ENCODE results near the gene SNRNP35.
"Not testable (repeated sequence)": the region's sequence is repeated elsewhere in the genome, so short reads cannot be mapped to it uniquely, and the experiment has no call there.

Gene SNRNP35

GRCh38 chr12:123457980-123458779, at the start of gene SNRNP35:
TSS of gene SNRNP35 (plus strand) at chr12:123458139. CDS start at chr12:123465541, 7,402 bp downstream.
- DNase-seq (ENCODE audit: low read depth in 2 of 3, low spot score in 1 of 3) = peak; percentile 58 to 73 (median 71)

GRCh38 chr12:123408619-123409018, 49.3 kb upstream of the SNRNP35 start:
- not testable (repeated sequence) for DNase-seq (ENCODE audit: low read depth in 2 of 3, low spot score in 1 of 3)

GRCh38 chr12:123409284-123410040, 48.5 kb upstream of the SNRNP35 start:
- DNase-seq (ENCODE audit: low read depth in 2 of 3, low spot score in 1 of 3) = not testable (repeated sequence)

- no peak for DNase-seq (ENCODE audit: low read depth in 2 of 3, low spot score in 1 of 3)
Measured at GRCh38 chr12:123410041-123410412, 47.9 kb upstream of the SNRNP35 start.

- no peak for DNase-seq (ENCODE audit: low read depth in 2 of 3, low spot score in 1 of 3)
Measured at GRCh38 chr12:123421314-123421713, 36.6 kb upstream of the SNRNP35 start.

GRCh38 chr12:123427036-123427769, 30.7 kb upstream of the SNRNP35 start:
- no peak for DNase-seq (ENCODE audit: low read depth in 2 of 3, low spot score in 1 of 3)

GRCh38 chr12:123428591-123428990, 29.3 kb upstream of the SNRNP35 start:
- DNase-seq (ENCODE audit: low read depth in 2 of 3, low spot score in 1 of 3) = no peak

GRCh38 chr12:123429101-123429500, 28.8 kb upstream of the SNRNP35 start:
- not testable (repeated sequence) for DNase-seq (ENCODE audit: low read depth in 2 of 3, low spot score in 1 of 3)

- peak in 1 of 3 donors; percentile 20 for DNase-seq (ENCODE audit: low read depth in 2 of 3, low spot score in 1 of 3)
Measured at GRCh38 chr12:123431951-123432817, 25.8 kb upstream of the SNRNP35 start.

- no peak for DNase-seq (ENCODE audit: low read depth in 2 of 3, low spot score in 1 of 3)
Measured at GRCh38 chr12:123433615-123434014, 24.3 kb upstream of the SNRNP35 start.

GRCh38 chr12:123435636-123436016, 22.3 kb upstream of the SNRNP35 start:
- no peak for DNase-seq (ENCODE audit: low read depth in 2 of 3, low spot score in 1 of 3)

- peak; percentile 91 to 94 (median 93) for DNase-seq (ENCODE audit: low read depth in 2 of 3, low spot score in 1 of 3)
Measured at GRCh38 chr12:123436017-123436964, 21.6 kb upstream of the SNRNP35 start, which contains the start of gene RILPL2. TSS of gene RILPL2 (minus strand) at chr12:123436684. CDS start at chr12:123436420, 264 bp downstream.

- DNase-seq (ENCODE audit: low read depth in 2 of 3, low spot score in 1 of 3) = no peak
Measured at GRCh38 chr12:123441523-123442164, 16.3 kb upstream of the SNRNP35 start.

GRCh38 chr12:123442774-123443173, 15.2 kb upstream of the SNRNP35 start:
- no peak for DNase-seq (ENCODE audit: low read depth in 2 of 3, low spot score in 1 of 3)

GRCh38 chr12:123444092-123445026, 13.6 kb upstream of the SNRNP35 start:
- DNase-seq (ENCODE audit: low read depth in 2 of 3, low spot score in 1 of 3) = no peak

GRCh38 chr12:123445388-123446332, 12.3 kb upstream of the SNRNP35 start:
- no peak for DNase-seq (ENCODE audit: low read depth in 2 of 3, low spot score in 1 of 3)

GRCh38 chr12:123446333-123446713, 11.6 kb upstream of the SNRNP35 start:
- no peak for DNase-seq (ENCODE audit: low read depth in 2 of 3, low spot score in 1 of 3)
